Tibial artery (tissue), 4 donors: ENCODE data around the gene SCGB1D1.

ENCODE experiments used
- DNase-seq, 2 donors: peaks; one replicate each; pipeline ENCODE4 v3.0.0-alpha.2; 2019
- H3K27ac ChIP-seq, 2 donors: fragments of 200-600 bp; sonication (generic) in 1 of 2; 1 replicate in 1 of 2; 2 replicates in 1 of 2; pipeline ENCODE4 v1.5.1; 2018 to 2019; ENCODE audit warnings: mild to moderate bottlenecking in 1 of 2
- H3K27me3 ChIP-seq, 2 donors: fragments of 200-600 bp; sonication (generic) in 1 of 2; one replicate each; pipeline versions ENCODE4 v1.5.1 to v1.6.0; 2016 to 2019
- H3K36me3 ChIP-seq, 3 donors: fragments of 200-600 bp; sonication (generic) in 2 of 3; one replicate each; pipeline ENCODE4 v1.5.1; 2016 to 2019; ENCODE audit warnings: mild to moderate bottlenecking in 2 of 3
- H3K4me1 ChIP-seq, 4 donors: fragments of 200-600 bp; sonication (generic) in 2 of 4; 1 replicate in 3 of 4; 2 replicates in 1 of 4; pipeline ENCODE4 v1.5.1; 2016 to 2019
- H3K4me3 ChIP-seq, 2 donors: fragments of 200-600 bp; sonication (generic) in 1 of 2; 1 replicate in 1 of 2; 2 replicates in 1 of 2; pipeline ENCODE4 v1.5.1; 2018 to 2019; ENCODE audit warnings: mild to moderate bottlenecking in 2 of 2
- H3K9me3 ChIP-seq, 3 donors: fragments of 200-600 bp; sonication (generic) in 1 of 3; one replicate each; pipeline ENCODE4 v1.5.1; 2016 to 2019
- CTCF ChIP-seq, 2 experiments: fragments of 200-600 bp in 1 of 2; fragments of 450-650 bp in 1 of 2; IDR thresholded peaks; one replicate each; pipeline ENCODE4 v1.5.1; 2017 to 2019; ENCODE audit warnings: antibody characterized with exemption in 2 of 2, mild to moderate bottlenecking in 1 of 2, moderate library complexity in 1 of 2
- intact Hi-C: fragments of 100-400 bp; cut with DNase I; formaldehyde crosslinking; loops from one replicate; pipeline ENCODE4 v1.15.0; 2023; ENCODE audit warnings: low total_unique reads

Gene SCGB1D1

DNA sequence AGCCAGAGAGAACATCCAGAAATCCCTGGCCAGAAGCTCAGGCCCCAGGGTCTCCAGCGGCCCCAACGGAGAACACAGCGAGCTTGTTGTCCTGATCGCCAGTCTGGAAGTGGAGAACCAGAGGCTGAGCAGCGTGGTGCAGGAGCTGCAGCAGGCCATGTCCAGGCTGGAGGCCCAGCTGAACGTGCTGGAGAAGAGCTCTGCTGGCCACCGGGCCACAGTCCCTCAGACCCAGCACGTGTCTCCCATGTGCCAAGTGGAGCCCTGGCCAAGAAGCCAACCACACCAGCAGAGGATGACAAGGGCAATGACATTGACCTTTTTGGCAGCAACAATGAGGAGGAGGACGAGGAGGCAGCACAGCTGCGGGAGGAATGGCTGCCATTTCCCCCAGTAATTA is 20.6 kb upstream of the SCGB1D1 start:
- Histone ChIP-seq H3K4me3 (no peak overlapping the region), H3K27ac (no peak overlapping the region), H3K4me1 (no peaks in the 10 kb centered on the region), H3K9me3 (no peaks in the 10 kb centered on the region), H3K36me3 (no peaks in the 10 kb centered on the region), H3K27me3 (peaks cover 0 to 44% of the 10 kb centered on the region in 2 donors)
- no peak for TF ChIP-seq CTCF (IDR thresholded peaks at IDR 0.05)
- no peak for DNase-seq
- intact Hi-C loops: loop anchor here (5.0 kb wide), 1 partner anchor 148 kb away; no protein-coding TSS in a partner anchor

DNA sequence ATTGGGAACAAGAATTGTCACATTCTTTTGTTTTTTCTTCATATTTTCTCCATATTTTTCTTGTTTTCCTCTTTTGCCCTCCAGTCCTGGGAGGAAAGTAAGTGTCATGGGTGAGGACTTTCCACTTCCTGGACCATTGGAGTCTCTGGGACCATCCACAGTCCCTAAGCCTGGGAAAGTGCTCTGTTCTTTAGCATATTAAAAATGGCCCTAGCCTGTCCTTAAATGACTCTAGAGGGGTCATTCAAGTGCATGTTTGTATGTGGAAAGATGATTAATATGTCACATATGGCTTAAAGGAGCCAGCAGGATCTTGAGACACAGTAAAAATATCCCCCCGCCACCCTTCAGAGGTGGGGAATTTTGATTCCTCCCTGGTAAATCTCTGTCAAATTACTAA is 20.1 kb upstream of the SCGB1D1 start:
- Histone ChIP-seq H3K4me3 (no peak overlapping the region), H3K4me1 (no peaks in the 10 kb centered on the region), H3K27me3 (peaks cover 0 to 48% of the 10 kb centered on the region in 2 donors), H3K27ac (no peak overlapping the region), H3K36me3 (no peaks in the 10 kb centered on the region), H3K9me3 (no peaks in the 10 kb centered on the region)
- intact Hi-C loops: loop anchor here (5.0 kb wide), 1 partner anchor 147 kb away; no protein-coding TSS in a partner anchor
- no peak for TF ChIP-seq CTCF (IDR thresholded peaks at IDR 0.05)
- no peak for DNase-seq

- Histone ChIP-seq H3K27ac (no peak overlapping the region), H3K4me3 (no peak overlapping the region), H3K27me3 (peaks cover 0 to 55% of the 10 kb centered on the region in 2 donors), H3K9me3 (no peaks in the 10 kb centered on the region), H3K4me1 (no peaks in the 10 kb centered on the region), H3K36me3 (no peaks in the 10 kb centered on the region)
- intact Hi-C loops: no loop called here
- DNase-seq: peak in 1 of 2 donors; percentile 87
- peak; percentile 35 to 45 for TF ChIP-seq CTCF (IDR thresholded peaks at IDR 0.05)
Observed at GRCh38 chr11:62171261-62171723, 18.7 kb upstream of the SCGB1D1 start.

DNA sequence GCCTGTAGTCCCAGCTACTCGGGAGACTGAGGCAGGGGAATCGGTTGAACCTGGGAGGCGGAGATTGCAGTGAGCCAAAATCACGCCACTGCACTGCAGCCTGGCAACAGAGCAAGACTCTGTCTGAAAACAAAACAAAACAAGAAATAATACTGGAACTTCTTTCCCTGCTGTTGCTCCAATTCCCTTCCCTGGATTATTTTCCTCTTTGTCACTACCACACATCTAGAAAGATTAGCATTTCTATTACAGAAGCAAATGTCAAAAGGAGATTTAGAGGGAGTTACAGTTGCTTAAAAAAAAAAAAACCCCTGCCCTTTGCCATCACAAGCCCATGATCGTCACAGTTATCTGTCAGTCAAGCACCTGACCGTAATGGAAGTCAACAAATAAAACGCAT is 17.7 kb upstream of the SCGB1D1 start:
- Histone ChIP-seq H3K4me1 (no peaks in the 10 kb centered on the region), H3K27me3 (peaks cover 0 to 52% of the 10 kb centered on the region in 2 donors), H3K9me3 (no peaks in the 10 kb centered on the region), H3K4me3 (no peak overlapping the region), H3K36me3 (no peaks in the 10 kb centered on the region), H3K27ac (no peak overlapping the region)
- intact Hi-C loops: no loop called here
- no peak for TF ChIP-seq CTCF (IDR thresholded peaks at IDR 0.05)
- DNase-seq: no peak

DNA sequence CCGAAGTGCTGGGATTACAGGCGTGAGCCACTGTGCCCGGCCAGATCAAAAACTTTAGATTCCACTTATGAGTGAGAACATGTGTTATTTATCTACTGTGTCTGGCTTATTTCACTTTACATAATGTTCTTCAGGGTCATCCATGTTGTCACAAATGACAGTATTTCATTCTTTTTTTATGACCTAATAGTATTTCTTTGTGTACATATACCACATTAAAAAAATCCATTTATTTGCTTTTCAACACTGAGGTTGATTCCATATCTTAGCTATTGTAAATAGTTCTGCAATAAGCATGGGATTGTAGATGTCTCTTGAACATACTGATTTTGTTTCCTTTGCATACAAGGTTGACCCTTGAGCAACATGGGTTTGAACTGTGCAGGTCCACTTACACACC is 13.2 kb upstream of the SCGB1D1 start:
- no peak for TF ChIP-seq CTCF (IDR thresholded peaks at IDR 0.05)
- no peak for DNase-seq
- Histone ChIP-seq H3K27ac (no peak overlapping the region), H3K9me3 (no peaks in the 10 kb centered on the region), H3K36me3 (no peaks in the 10 kb centered on the region), H3K4me3 (no peak overlapping the region), H3K4me1 (no peaks in the 10 kb centered on the region), H3K27me3 (peaks cover 0 to 30% of the 10 kb centered on the region in 2 donors)
- intact Hi-C loops: no loop called here

DNA sequence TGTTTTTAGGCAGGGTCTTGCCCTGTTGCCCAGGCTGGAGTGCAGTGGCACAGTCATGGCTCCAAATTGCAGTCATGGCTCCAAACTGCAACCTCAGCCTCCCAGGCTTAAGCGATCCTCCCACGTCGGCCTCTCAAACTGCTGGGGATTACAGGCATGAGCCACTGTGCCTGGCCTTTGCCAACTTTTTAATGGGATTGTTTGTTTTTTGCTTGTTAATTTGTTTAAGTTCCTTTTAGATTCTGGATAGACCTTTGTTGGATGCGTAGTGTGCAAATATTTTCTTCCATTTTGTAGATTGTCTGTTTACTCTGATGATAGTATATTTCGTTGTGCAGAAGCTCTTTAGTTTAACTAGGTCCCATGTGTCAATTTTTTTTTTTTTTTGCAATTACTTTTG is 10.0 kb upstream of the SCGB1D1 start:
- no peak for TF ChIP-seq CTCF (IDR thresholded peaks at IDR 0.05)
- intact Hi-C loops: no loop called here
- Histone ChIP-seq H3K27me3 (peaks cover 0 to 11% of the 10 kb centered on the region in 2 donors), H3K4me3 (no peak overlapping the region), H3K9me3 (peaks cover 0 to 9% (median 0%) of the 10 kb centered on the region in 3 donors), H3K36me3 (no peaks in the 10 kb centered on the region), H3K27ac (no peak overlapping the region), H3K4me1 (no peaks in the 10 kb centered on the region)
- no peak for DNase-seq
